Cortex of kidney (tissue), 1 donor: ENCODE results near the gene UCK1.
"Not testable (repeated sequence)": the region's sequence is repeated elsewhere in the genome, so short reads cannot be mapped to it uniquely, and the experiment has no call there.

Experiments used
- DNase-seq: peaks from one replicate; lab custom pipeline; 2025; lab: John Stamatoyannopoulos, UW

UCK1 gene

DNA sequence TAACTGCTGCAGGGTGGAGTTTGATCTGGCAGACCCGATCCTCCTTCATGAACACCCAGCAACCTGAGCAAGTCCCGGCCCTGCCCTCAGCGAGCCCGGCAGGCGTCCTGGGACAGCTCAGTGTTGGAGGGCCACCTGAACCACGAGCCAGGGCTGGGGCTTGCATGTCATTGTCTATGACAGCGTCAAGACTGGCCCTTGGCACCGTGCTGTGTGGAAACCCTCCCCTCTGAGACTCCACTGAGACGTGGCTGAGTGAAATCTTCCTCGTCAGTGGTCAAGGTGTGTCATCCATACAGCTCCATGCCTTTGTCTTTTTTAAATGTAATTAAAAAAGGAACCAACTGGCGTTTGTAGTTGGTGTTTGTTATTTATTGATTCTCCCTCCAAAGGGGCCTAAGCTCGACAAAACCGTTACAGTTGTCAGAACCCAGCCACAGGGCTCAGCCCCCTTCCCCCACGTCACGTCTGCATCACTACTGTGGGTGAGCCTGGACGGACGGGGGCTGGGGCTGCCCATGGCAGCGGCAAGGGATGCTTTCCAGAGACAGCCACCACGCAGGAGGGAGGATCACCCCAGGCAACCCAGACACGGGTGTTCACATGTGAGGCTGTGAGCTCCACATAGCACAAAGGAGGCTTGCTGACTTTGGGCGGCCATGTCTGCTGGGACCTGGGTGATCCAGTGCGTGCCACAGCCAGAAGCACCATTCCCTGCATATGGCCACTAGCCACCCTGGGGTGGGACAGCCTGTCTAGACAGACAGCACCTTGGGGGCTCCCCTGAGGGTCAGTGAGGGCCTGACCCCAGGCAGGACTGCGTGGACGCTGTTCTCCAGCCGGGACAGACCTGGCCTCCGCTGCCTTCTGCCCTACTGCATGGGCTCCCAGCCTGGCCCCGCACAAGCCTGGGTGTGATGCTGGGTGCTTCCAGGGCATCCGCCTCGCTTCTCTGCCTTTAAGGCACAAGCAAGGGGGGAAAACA is 7.3 kb downstream of the UCK1 start:
- DNase-seq: no peak

DNA sequence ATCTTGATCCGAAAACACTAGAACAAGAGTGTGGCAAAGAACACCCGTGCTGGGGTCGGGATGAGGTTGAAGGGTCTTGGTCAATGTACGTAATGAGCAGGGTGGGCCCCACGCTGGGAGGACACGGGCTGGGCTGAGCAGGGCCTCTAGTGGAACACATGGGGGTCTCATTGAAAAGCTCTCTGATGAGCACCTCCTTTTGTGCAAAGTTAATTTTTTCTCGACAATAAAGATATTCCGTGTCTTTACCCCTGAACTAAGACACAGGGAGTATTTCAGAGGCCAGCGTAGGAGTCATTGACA is 8.0 kb downstream of the UCK1 start:
- DNase-seq: no peak

DNA sequence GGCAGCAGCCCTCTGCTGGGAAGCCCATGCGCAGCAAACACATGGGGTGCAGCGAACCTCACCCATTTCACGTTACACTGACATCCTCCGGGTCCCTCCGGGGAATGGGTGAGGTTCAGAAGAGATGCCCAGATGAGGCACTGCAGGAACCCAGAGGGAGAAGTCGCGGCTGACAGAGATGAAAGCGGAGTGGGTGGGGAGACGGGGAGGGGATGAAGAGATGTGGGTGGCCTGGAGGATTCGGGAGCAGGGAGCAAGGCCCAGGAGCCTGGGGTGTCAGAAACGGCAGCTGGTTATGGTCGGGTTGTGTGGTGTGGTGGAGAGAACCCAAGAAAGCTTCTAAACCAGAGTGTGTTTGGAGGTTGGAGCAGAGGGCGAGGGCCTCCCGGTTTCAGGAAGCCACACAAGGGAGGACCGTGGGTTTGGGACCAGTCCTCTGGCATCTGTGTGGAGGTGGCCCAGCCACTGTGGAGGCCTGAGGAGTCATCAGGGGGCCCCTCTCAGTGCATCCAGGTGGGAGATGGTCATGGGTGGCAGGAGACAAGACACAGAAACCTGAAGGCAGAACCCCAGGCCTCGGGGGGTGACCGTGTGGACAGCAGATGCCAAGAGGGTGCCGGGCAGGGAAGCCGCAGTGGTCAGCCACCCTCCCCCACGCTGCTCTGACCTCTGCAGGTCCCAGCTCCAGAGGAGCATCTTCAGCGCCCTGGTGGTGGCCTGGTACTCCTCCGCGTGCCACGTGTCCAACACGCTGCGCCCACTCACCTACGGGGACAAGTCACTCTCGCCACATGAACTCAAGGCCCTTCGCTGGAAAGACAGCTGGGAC is 8.6 kb downstream of the UCK1 start:
- DNase-seq: no peak

DNA sequence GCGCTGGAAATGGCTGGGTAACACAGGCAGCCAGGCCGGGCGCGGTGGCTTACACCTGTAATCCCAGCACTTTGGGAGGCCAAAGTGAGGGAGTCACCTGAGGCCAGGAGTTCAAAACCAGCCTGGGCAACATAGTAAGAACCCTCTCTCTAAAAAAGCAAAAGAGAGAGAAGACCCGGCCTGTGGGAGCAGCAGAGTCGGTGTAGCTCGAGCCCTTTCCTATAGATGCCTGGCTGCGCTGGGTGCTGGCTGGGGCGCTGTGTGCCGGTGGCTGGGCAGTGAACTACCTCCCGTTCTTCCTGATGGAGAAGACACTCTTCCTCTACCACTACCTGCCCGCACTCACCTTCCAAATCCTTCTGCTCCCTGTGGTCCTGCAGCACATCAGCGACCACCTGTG is 9.2 kb downstream of the UCK1 start:
- no peak for DNase-seq

DNA sequence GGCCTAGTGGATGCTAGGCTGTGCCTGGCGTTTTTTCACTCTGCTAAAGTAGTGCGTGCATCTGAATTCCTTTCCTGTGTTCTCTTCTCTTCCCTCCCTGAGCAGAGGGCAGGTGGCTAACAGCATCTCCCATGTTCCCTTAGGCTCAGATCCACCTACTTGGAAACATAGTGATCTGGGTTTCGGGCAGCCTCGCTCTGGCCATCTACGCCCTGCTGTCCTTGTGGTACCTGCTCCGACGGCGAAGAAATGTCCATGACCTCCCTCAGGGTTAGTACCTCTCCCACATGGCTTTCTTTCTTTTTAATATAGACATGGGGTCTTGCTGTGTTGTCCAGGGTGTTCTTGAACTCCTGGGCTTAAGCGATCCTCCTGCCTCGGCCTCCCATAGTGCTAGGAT is 9.9 kb downstream of the UCK1 start:
- DNase-seq: no peak

DNA sequence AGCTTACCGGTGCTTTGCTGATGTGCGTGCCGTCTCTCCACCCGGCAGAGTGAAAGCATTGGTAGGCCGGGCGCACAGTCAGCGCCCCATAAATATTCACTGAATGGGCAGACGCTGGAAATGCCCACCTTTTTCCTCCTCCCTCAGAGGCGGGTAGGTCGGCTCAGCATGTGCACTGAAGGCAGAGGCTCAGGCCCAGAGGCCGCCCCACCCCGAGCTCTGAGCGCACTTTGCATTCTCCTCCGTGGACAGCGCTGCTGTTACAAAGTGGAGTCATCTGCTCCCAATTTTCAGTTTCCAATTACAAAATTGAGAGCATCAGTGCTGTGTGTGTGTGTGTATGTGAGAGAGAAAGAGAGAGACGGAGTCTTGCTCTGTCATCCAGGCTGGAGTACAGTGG is 10.6 kb downstream of the UCK1 start:
- DNase-seq: no peak

DNA sequence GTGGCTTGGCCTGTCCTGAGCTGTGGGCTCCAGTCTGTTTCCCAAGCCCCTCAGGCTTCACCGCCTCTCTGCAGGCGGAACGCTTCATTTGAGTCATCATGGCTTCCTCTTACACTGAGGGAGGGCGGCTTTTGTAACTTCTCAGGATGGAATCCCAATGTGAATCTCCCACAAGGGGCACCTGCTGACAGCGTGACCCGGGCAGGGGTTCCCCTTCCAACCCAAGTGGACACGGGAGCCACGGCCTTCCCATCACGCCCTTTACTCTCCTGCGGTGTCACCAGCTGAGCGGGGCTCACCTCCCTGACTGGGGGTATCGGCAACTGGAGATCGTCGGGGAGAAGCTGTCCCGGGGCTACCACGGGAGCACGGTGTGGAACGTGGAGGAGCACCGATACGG is 12.5 kb downstream of the UCK1 start:
- no peak for DNase-seq

DNA sequence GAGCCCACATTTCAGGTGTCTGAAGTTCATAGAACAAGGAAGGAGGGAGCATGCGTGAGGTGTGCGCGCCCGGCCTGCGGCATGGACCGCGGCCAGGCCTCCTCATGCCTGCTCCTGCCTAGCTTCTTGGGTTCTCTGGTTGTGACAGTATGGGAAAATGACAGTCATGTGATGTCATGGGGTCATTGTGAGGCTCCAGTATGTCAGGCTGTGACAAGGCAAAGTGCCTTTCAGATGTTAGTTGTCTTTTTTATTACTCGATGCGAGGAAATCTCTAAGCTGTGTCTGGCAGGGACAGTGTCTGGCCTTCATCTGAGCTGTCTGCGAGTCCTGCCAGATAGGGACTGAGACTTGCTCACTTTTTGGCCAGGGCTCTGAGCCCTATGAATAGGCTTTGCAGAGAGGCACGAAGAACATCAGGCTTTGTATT is 13.3 kb downstream of the UCK1 start:
- DNase-seq: no peak

DNA sequence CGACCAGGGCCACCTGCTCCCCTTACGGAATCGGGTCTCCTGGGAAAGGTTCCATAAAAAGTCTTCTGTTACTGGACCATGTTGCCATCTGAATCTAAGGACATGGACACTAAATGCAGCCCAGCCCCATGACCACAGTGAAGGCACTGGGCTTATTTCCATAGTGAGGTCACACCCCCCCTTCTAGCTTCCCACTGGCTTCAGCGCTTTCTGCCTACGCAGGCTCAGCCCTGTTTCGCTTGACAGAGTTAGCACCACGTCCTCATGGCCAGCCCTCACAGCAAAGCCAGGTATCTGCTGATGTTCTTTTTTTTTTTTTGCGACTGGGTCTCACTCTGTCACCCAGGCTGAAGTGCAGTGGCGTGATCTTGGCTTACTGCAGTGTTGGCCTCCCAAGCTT is 14.1 kb downstream of the UCK1 start:
- no peak for DNase-seq

DNA sequence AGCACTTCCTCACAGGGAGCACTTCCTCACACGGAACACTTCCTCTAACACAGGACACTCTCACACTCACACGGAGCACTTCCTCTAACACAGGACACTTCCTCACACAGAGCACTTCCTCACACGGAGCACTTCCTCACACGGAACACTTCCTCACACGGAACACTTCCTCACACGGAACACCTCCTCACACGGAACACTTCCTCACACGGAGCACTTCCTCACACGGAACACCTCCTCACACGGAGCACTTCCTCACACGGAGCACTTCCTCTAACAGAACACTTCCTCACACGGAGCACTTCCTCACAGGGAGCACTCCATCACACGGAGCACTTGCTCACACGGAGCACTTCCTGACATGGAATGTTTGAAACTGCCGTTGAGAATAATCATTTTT is 15.0 kb downstream of the UCK1 start:
- no peak for DNase-seq

DNA sequence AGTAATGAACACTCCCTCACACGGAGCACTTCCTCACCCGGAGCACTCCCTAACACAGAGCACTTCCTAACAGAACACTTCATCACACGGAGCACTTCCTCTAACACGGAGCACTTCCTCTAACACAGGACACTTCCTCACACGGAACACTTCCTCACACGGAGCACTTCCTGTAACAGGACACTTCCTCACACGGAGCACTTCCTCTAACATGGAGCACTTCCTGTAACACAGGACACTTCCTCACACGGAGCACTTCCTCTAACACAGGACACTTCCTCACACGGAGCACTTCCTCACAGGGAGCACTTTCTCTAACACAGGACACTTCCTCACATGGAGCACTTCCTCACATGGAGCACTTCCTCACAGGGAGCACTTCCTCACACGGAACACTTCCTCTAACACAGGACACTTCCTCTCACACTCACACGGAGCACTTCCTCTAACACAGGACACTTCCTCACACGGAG is 15.5 kb downstream of the UCK1 start:
- not testable (repeated sequence) for DNase-seq

DNA sequence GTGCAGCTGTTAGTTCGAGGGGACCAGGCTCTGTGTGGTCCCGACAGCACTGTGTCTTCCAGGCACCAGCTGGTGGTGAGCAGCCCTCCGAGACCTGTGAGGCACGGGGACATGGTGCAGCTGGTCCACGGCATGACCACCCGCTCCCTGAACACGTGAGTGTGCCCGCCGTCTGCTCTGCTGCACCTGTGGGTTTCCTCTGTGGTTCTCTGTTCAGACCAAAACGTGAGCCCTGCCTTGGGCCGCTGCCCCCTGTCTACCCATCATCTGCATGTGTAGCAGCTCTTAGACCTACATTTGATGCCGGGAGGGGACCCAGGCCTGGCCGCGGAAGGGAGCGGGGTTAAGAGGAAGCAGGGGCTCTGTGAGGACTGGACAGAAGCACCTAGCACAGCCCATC is 17.9 kb downstream of the UCK1 start:
- no peak for DNase-seq

DNA sequence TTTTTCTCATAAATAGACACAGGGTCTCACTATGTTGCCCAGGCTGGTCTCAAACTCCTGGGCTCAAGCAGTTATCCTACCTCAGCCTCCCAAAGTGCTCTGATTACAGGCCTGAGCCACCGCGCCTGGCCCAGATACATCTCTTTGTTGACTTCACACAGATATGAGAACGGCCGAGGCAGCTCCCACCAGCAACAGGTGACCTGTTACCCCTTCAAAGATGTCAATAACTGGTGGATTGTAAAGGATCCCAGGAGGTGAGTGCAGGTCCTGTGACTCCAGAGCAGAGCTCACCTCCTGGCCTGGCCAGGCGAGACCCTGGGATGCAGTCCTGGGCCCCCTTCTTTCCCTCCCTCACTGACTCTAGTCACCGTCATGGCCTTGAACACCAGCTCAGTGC is 19.2 kb downstream of the UCK1 start:
- no peak for DNase-seq

DNA sequence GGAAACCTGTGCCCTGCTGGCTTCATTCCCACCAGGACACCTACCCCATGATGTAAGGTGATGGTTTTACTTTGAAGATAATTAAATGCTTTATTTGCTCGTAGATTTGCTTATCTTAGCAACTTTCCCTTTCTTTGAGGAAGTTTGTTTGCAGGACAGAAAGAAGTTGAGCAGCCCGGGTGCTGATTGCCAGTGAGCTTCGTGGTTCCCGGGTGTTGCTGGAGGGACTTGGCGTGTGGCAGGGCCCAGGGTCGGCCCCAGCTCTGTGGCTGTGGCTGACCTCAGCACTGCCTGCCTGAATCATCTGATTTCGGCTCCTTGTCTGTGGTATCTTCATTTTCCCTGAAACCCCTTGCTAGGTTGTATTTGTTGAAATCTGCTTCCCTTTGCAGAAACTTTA is 19.6 kb downstream of the UCK1 start:
- no peak for DNase-seq

DNA sequence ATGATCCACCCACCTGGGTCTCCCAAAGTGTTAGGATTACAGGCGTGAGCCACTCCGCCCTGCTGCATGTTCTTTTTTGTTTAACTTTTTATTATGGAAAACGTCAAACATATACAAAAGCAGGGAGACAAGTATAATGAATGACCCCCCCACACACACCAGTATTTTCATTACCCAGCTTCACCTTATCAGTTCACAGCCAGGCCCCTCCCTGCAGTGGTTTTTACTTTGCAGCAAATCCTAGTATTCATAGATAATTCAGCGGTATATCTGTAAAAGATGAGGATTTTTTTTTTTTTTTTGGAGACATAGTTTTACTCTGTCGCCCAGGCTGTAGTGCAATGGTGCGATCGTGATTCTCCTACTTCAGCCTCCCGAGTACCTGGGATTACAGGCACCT is 26.1 kb downstream of the UCK1 start:
- DNase-seq: no peak

DNA sequence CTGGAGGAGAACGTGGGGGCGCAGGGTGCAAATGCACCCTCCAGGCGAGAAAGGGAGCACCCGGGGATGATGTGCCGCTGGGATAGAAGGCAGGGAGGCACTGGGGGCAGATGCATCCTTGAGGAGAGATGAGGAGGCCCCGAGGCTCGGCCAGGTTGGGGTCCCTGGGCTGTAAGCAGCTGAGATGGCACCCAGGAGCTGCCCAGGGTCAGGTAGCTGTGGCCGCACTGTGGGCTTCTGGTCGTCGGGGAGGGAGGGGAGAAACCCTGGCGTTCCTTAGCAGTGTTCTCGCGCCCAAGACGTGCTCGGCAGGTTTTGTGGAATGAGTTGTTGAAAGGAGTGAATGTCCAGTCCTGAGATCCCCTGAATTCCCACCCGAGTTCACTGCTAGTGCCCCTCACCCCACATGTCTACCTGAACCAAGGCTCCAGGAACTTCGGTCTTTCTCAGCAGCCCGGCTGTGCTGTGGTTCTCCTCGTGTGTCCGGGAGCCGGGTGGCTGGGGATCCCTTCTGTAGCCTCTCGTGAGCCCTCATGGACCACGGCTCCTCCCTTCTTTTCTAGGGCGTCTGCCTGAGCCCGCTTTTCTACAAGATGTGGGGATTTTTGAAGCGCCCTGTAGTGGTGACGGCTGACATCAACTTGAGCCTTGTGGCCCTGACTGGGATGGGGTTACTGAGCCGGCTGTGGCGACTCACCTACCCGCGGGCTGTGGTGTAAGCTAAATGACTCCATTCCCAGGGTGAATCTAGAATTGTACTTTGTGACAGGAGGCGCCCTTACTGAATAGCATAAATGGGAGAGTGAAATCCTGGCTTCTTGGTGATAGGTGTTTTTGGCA is 27.2 kb downstream of the UCK1 start:
- DNase-seq: no peak

DNA sequence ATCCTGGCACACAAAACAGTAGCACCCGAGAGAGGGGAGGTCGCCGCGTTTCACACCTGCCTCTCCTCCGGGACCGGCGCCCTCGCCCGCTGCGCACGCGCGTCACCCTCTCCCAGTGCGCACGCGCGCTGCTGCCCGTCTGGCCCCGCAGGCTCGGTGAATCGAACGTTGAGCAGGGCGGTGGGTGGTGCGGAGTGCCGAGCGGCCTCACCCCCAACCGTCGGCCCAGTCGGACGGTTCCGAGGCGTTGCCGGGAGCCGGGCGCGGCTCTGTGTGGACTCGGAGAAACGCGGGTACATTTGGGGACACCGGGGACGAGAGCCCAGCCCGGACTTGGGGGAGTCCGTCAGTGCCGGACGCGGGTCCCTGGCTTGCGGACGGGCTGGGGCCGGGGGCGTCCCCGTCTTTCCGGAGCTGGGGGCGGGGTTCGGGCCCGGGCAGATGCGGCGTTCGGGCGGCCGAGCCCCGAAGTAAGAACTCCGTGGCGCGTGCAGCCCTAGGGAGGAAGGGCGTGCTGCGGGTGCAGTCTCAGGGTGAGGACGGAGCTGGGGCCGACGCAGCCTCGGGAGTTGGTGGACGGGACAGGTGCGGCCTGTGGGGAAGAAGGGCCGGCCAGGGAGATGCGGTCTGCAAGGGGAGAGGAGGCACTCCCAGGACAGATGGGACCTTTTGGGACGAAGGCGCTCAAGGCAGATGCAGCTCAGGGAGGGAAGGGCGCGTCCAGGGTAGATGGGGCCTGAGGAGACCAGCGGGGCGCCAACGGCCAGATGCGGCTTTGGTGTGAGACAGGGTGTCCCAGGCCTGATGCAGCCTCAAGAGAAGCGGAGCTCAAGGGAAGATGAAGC is 28.1 kb downstream of the UCK1 start, which contains the start of gene POMT1:
POMT1 (plus strand) TSS at position 138 of the 845 bp plus-strand sequence. CDS start 1,301 bp downstream, outside the sequence.
- peak; percentile 67 for DNase-seq

DNA sequence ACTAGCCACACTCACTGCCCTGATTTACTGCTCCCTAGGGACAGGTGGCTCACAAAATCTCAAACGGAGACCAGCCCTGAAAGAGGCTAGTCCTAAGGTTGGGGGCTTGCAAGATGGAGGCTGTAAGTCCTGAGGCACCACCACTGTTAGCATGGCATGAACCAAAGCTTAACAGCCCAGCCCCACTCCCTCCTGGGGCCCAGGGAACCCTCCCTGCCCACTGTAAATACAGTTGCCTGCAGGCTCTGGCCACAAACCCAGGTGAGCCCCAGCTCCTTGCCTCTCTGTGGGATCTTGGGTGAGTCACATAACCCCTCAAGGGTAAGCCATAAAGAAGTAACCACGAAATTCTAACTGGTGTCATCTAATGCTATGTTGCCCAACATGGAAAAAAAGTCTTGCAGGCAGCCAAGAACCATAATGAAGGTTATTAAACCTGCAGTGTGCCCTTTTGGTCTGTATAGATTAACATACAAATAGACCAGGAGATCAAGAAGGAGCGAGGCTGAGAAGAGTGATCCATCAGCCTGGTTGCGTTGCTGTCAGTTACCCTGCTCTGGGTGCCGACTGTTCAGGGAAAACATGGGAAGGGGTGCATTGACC is 30.0 kb downstream of the UCK1 start:
- no peak for DNase-seq

DNA sequence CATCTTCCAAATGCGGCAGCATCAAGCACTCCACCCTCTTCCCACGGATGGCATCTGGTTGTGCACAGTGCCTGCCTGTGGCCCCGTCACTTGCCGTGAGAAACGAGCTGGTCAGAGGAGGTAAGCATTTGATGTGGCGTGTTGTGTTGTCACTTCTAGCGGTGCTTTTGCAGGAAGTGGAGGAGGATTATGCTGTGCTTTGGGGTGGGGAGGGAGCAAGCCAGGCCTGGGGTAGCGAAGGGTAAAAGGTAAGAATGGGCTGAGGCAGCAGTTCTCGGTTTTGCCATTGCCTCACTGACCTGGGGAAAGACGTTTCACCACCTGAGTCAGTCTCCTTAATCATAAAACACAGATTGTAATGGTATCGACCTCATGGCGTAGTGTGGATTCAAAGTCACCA is 30.7 kb downstream of the UCK1 start:
- DNase-seq: no peak

DNA sequence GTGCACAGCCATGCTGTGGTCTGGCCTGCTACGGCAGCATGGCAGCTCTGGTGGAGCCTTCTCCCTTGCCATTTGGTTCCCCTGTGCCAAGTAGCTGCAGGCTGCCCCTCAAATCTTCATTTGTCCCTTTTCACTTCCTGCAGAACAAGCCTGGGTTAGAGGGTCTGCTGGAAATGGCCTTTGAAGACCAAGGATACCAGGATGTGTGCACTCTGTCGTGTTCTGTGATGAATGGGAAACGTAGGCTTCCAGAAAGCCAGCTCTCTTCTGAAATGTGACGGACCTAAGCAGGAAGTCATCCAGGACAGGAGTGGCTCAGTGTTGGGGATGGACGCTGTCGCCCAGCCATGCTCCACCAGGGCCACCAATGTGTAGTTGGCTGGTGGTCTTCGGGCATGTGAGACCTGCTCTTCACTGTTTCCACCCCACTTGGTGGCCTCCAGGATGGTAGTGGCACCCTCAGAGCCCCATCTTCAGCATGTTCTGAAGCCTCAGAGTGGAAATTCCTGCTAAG is 31.8 kb downstream of the UCK1 start:
- DNase-seq: no peak
